Adrenal gland (tissue), 5 donors: ENCODE results near the gene PEAR1.

Source experiments
- POLR2A ChIP-seq, 2 donors: fragments of 450-650 bp; IDR thresholded peaks; one replicate each; pipeline ENCODE4 v1.6.1; 2017; ENCODE audit warnings: antibody characterized with exemption in 2 of 2, mild to moderate bottlenecking in 2 of 2, moderate library complexity in 1 of 2
- TF ChIP-seq, protein P1 (sequence below), 6 experiments: fragments of 450-650 bp in 4 of 6; fragments of 200-600 bp in 2 of 6; sonication (generic) in 1 of 6; IDR thresholded peaks; 1 replicate in 5 of 6; 2 replicates in 1 of 6; pipeline versions ENCODE4 v1.5.1 to v1.8.0; 2016 to 2021; ENCODE audit warnings: antibody characterized with exemption in 6 of 6, mild to moderate bottlenecking in 2 of 6, moderate library complexity in 1 of 6
- donor health status: DM: no; HTN: no; CAD: no.

DNA sequence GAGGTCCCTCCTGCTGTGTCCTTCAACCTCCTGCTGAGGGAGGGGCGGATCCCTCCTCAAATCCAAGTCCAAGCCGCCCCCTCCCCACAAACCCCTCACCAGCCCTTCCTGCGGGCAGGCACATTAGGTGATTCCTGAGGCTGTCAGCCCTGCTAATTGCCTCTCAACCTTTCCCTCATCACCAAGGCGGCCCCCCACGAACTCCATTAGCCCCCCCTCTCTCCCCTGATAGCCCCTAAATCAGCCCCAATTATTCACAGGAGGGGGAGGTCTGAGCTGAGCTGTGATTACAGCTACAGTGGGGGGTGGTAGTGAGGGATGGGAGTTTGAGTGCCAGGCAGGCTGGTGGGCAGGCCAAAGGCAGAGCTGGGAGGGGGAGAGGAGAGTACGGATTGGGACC lies 5.8 kb upstream of the PEAR1 start:
- TF ChIP-seq, protein P1, sequence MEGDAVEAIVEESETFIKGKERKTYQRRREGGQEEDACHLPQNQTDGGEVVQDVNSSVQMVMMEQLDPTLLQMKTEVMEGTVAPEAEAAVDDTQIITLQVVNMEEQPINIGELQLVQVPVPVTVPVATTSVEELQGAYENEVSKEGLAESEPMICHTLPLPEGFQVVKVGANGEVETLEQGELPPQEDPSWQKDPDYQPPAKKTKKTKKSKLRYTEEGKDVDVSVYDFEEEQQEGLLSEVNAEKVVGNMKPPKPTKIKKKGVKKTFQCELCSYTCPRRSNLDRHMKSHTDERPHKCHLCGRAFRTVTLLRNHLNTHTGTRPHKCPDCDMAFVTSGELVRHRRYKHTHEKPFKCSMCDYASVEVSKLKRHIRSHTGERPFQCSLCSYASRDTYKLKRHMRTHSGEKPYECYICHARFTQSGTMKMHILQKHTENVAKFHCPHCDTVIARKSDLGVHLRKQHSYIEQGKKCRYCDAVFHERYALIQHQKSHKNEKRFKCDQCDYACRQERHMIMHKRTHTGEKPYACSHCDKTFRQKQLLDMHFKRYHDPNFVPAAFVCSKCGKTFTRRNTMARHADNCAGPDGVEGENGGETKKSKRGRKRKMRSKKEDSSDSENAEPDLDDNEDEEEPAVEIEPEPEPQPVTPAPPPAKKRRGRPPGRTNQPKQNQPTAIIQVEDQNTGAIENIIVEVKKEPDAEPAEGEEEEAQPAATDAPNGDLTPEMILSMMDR (IDR thresholded peaks at IDR 0.05) = no peak
- no peak for TF ChIP-seq POLR2A (IDR thresholded peaks at IDR 0.05)
